A549 (cell line): ENCODE results near the gene FKBP1A. TPM values are rescaled to one million over a fixed set of nuclear protein-coding genes. Genes with fewer than 3 reads are reported as not detected.
A peak's percentile ranks its signal among the peaks of the same experiment; 100 is the strongest.

Experiments
- ATAC-seq, 2 experiments: fragments of 200-7000 bp in 1 of 2; fragments of >200 bp in 1 of 2; cut with Nextera tagmentation in 1 of 2; cut with Tn5 transposase in 1 of 2; 3 replicates each; pipeline versions ENCODE4 v1.8.0 to v1.9.1; 2018 to 2020; ENCODE audit warnings: mild to moderate bottlenecking in 1 of 2, moderate library complexity in 1 of 2
- CTCF ChIA-PET: fragments of 300-600 bp; sonication (Branson Sonifier 250); formaldehyde crosslinking; extraction: SDS; loops from one replicate; lab custom pipeline; 2021; ENCODE audit warnings: antibody characterized with exemption, inconsistent platforms; lab: Yijun Ruan, JAX
- POLR2A ChIA-PET: fragments of 350-600 bp; formaldehyde crosslinking; extraction: SDS; loops from one replicate; lab custom pipeline; 2021; ENCODE audit warnings: antibody characterized with exemption, inconsistent platforms; lab: Yijun Ruan, JAX
- DNase-seq, 2 experiments: peaks; one replicate each; pipeline versions ENCODE4 v3.0.0 to v3.0.0-alpha.2; 2011 to 2016; ENCODE audit warnings: low read depth in 1 of 2, low spot score in 1 of 2
- FAIRE-seq: peaks from 2 replicates; lab custom pipeline; 2011; peaks lifted over from hg19 to GRCh38; lab: Jason Lieb, UNC
- H3K27ac ChIP-seq, 2 experiments: fragments of >200 bp; sonication (Bioruptor Twin); formaldehyde crosslinking; 3 replicates each; pipeline ENCODE4 v1.5.1; 2016 to 2017
- H3K4me1 ChIP-seq: fragments of >200 bp; sonication (Bioruptor Twin); formaldehyde crosslinking; 3 replicates; pipeline ENCODE4 v1.6.1; 2016
- H3K4me2 ChIP-seq: fragments of >200 bp; sonication (Bioruptor Twin); formaldehyde crosslinking; 3 replicates; pipeline ENCODE4 v1.6.1; 2016
- H3K4me3 ChIP-seq: fragments of >200 bp; sonication (Bioruptor Twin); formaldehyde crosslinking; 3 replicates; pipeline ENCODE4 v1.5.1; 2016
- H3K9me3 ChIP-seq: fragments of >200 bp; sonication (Bioruptor Twin); formaldehyde crosslinking; 3 replicates; pipeline ENCODE4 v1.6.1; 2016
- CHD4 ChIP-seq: fragments of 200-600 bp; sonication (generic); IDR thresholded peaks from 2 replicates; pipeline ENCODE4 v1.6.1; 2016; ENCODE audit warnings: antibody characterized with exemption, mild to moderate bottlenecking, borderline replicate concordance
- CTCF ChIP-seq: fragments of >200 bp; sonication (Bioruptor Twin); formaldehyde crosslinking; IDR thresholded peaks from 3 replicates; pipeline ENCODE4 v1.5.1; 2016
- E2F6 ChIP-seq: IDR thresholded peaks from 2 replicates; pipeline ENCODE4 v1.6.1; 2012; ENCODE audit warnings: low read depth, borderline replicate concordance
- EP300 ChIP-seq, 2 experiments: fragments of >200 bp; sonication (Bioruptor Twin); formaldehyde crosslinking; IDR thresholded peaks; 2 replicates in 1 of 2; 3 replicates in 1 of 2; pipeline ENCODE4 v1.6.1; 2016 to 2017
- ESRRA ChIP-seq: fragments of 150-350 bp; IDR thresholded peaks from 2 replicates; pipeline ENCODE4 v1.6.1; 2014; ENCODE audit warnings: mild to moderate bottlenecking, low read length, borderline replicate concordance
- FOSB ChIP-seq: fragments of 250-450 bp; sonication (Bioruptor Pico); IDR thresholded peaks from 2 replicates; pipeline ENCODE4 v1.5.0; 2020; ENCODE audit warnings: mild to moderate bottlenecking, moderate library complexity
- HEYL ChIP-seq: fragments of 250-450 bp; sonication (Bioruptor Pico); IDR thresholded peaks from 2 replicates; pipeline ENCODE4 v1.8.0; 2021; ENCODE audit warnings: mild to moderate bottlenecking, moderate library complexity
- HOXB13 ChIP-seq: fragments of 250-450 bp; sonication (Bioruptor Pico); IDR thresholded peaks from 2 replicates; pipeline ENCODE4 v1.5.0; 2020; ENCODE audit warnings: low read depth, mild to moderate bottlenecking, moderate library complexity
- KDM1A ChIP-seq: fragments of 200-600 bp; sonication (generic); IDR thresholded peaks from 2 replicates; pipeline ENCODE4 v1.6.1; 2016; ENCODE audit warnings: low read depth, mild to moderate bottlenecking
- MAFK ChIP-seq: fragments of 450-650 bp; IDR thresholded peaks from 2 replicates; pipeline ENCODE4 v1.6.1; 2014; ENCODE audit not compliant: partially characterized antibody
- MAZ ChIP-seq: fragments of 150-350 bp; IDR thresholded peaks from 2 replicates; pipeline ENCODE4 v1.6.1; 2014; ENCODE audit warnings: antibody characterized with exemption, low read depth, low read length, borderline replicate concordance
- MYC ChIP-seq: IDR thresholded peaks from 2 replicates; pipeline ENCODE4 v1.6.1; 2012; ENCODE audit warnings: mild to moderate bottlenecking, inconsistent platforms, low read length, improper control_type of control experiment, borderline replicate concordance
- PHF8 ChIP-seq: fragments of 200-600 bp; sonication (generic); IDR thresholded peaks from 2 replicates; pipeline ENCODE4 v1.6.1; 2016; ENCODE audit warnings: low read depth, mild to moderate bottlenecking, antibody characterized with exemption, moderate library complexity, borderline replicate concordance
- POLR2A ChIP-seq: IDR thresholded peaks from 2 replicates; pipeline ENCODE4 v1.6.1; 2012; ENCODE audit warnings: mild to moderate bottlenecking, low read length
- RAD21 ChIP-seq, 2 experiments: fragments of >200 bp in 1 of 2; sonication (Bioruptor Twin) in 1 of 2; formaldehyde crosslinking in 1 of 2; IDR thresholded peaks in 1 of 2; conservative IDR thresholded peaks in 1 of 2; 2 replicates in 1 of 2; 3 replicates in 1 of 2; pipeline ENCODE4 v1.6.1; 2012 to 2018; ENCODE audit warnings: inconsistent platforms in 1 of 2
- RCOR1 ChIP-seq: fragments of 150-350 bp; IDR thresholded peaks from 2 replicates; pipeline ENCODE4 v1.6.1; 2014; ENCODE audit warnings: antibody characterized with exemption, low read length, low read depth
- REST ChIP-seq: fragments of 200-600 bp; sonication (generic); IDR thresholded peaks from 2 replicates; pipeline ENCODE4 v1.6.1; 2016; ENCODE audit warnings: antibody characterized with exemption, mild to moderate bottlenecking, moderate library complexity
- TFCP2L1 ChIP-seq: fragments of 250-450 bp; sonication (Bioruptor Pico); IDR thresholded peaks from 2 replicates; pipeline ENCODE4 v1.5.0; 2021; ENCODE audit warnings: mild to moderate bottlenecking
- ZC3H11A ChIP-seq: fragments of 450-650 bp; IDR thresholded peaks from 2 replicates; pipeline ENCODE4 v1.6.1; 2014; ENCODE audit warnings: antibody characterized with exemption, mild to moderate bottlenecking
- ZSCAN20 ChIP-seq: fragments of 250-450 bp; sonication (Bioruptor Pico); IDR thresholded peaks from 2 replicates; pipeline ENCODE4 v1.8.0; 2022; ENCODE audit warnings: mild to moderate bottlenecking, moderate library complexity
- WGBS: methylation state at CpG from one replicate; pipeline ENCODE4 v1.1.6; 2017; ENCODE audit errors: missing lambda C conversion rate; 5-methylcytosine and 5-hydroxymethylcytosine counted together
- polyA plus RNA-seq, 4 experiments: library from polyadenylated mRNA; depleted of rRNA in 3 of 4; stranded (reverse); fragments of >200 nt; fragmentation: RNase III in 1 of 4; extraction: RNeasy Plus Mini Kit Qiagen cat#74134 plus additional on column Dnase treatment in 1 of 4; gene quantifications; 2 replicates in 3 of 4; 3 replicates in 1 of 4; pipeline ENCODE4 v1.2.3, GENCODE V29; 2011 to 2017

FKBP1A gene
- polyA plus RNA-seq, 2 of the 4 experiments (the other 2 are of a cell fraction) = 385 to 535 TPM

- Histone ChIP-seq H3K4me2 (no peak overlapping the region), H3K9me3 (no peaks in the 10 kb centered on the region), H3K4me1 (no peaks in the 10 kb centered on the region)
- ATAC-seq (no peak), DNase-seq (no peak)
- 93% methylated on average over 2 of the region's 2 CpGs for WGBS
- CTCF ChIA-PET = interaction anchor here (2.4 kb wide), 1 partner anchor 13 kb away, joined by 7 read pairs; no protein-coding TSS in a partner anchor
- no peak for TF ChIP-seq EP300 (IDR thresholded peaks at IDR 0.05)
- TF ChIP-seq KDM1A = no peak
- TF ChIP-seq MAFK = no peak
- no peak for TF ChIP-seq ESRRA
- no peak for TF ChIP-seq PHF8
- no peak for TF ChIP-seq ZSCAN20 (CRISPR knock-in tag)
- TF ChIP-seq, all 56 proteins: peak for 0
- no peak overlapping the region for H3K27ac ChIP-seq
- H3K4me3 ChIP-seq = no peak overlapping the region
- POLR2A ChIA-PET = no interaction called here
- FAIRE-seq = no peak
These were observed 49.5 kb upstream of the FKBP1A start for GRCh38 chr20:1442304-1442703.

- no peak for FAIRE-seq
- TF ChIP-seq ZC3H11A (no peak), CHD4 (no peak)
- CTCF ChIA-PET = interaction anchor here (0.8 to 8.4 kb wide), 6 partner anchors 9 to 128 kb away, joined by 3 to 139 read pairs (median 7); partner anchors contain the start of gene NSFL1C
These were observed 48.3 kb upstream of the FKBP1A start for GRCh38 chr20:1441133-1441532.

GRCh38 chr20:1440024-1440423, 47.2 kb upstream of the FKBP1A start:
- TF ChIP-seq REST (no peak), RAD21 (conservative IDR thresholded peaks at IDR 0.05 in 1 of 2, IDR thresholded peaks at IDR 0.05 in 1 of 2) (0 out of 5 replicates have a peak, but pooled peaks have one; percentile 15 to 19), MAZ (no peak), CTCF (peak; percentile 35)
- TF ChIP-seq, all 56 proteins: peak for 2
- peak; percentile 17 to 65; a peak in 3 of 6 replicates for ATAC-seq
- Histone ChIP-seq H3K9me3 (no peaks in the 10 kb centered on the region), H3K4me2 (no peak overlapping the region), H3K27ac (no peak overlapping the region), H3K4me3 (no peak overlapping the region), H3K4me1 (no peaks in the 10 kb centered on the region)
- peak in 1 of 2 experiments; percentile 50 for DNase-seq
- ChIA-PET POLR2A (no interaction called here), CTCF (interaction anchor here (1.4 to 8.4 kb wide), 9 partner anchors 10 to 229 kb away, joined by 4 to 139 read pairs (median 8); partner anchors contain the start of gene NSFL1C)
- FAIRE-seq = no peak
- 83% methylated on average over 6 of the region's 6 CpGs for WGBS

More at GRCh38 chr20:1441133-1441532, 48.3 kb upstream of the FKBP1A start:
- DNase-seq (no peak), ATAC-seq (no peak)
- H3K27ac ChIP-seq = no peak overlapping the region
- H3K4me2 ChIP-seq = no peak overlapping the region
- no peak overlapping the region for H3K4me3 ChIP-seq
- WGBS = 83% methylated on average over 3 of the region's 3 CpGs
- no peaks in the 10 kb centered on the region for H3K9me3 ChIP-seq
- H3K4me1 ChIP-seq = no peaks in the 10 kb centered on the region
- POLR2A ChIA-PET = no interaction called here

- Histone ChIP-seq H3K4me3 (no peak overlapping the region), H3K9me3 (no peaks in the 10 kb centered on the region), H3K4me1 (no peaks in the 10 kb centered on the region), H3K4me2 (no peak overlapping the region), H3K27ac (no peak overlapping the region)
- ChIA-PET CTCF (interaction anchor here (0.9 to 8.4 kb wide), 18 partner anchors 12 to 260 kb away, joined by 3 to 139 read pairs (median 8); partner anchors contain the start of genes NSFL1C and RAD21L1), POLR2A (interaction anchor here (0.7 kb wide), 1 partner anchor 11 kb away, joined by 3 read pairs; no protein-coding TSS in a partner anchor)
- TF ChIP-seq RCOR1 (no peak), MYC (no peak), HEYL (no peak), POLR2A (no peak), HOXB13 (CRISPR knock-in tag) (no peak), RAD21 (conservative IDR thresholded peaks at IDR 0.05 in 1 of 2, IDR thresholded peaks at IDR 0.05 in 1 of 2) (no peak), ZSCAN20 (CRISPR knock-in tag) (no peak), FOSB (CRISPR knock-in tag) (no peak), TFCP2L1 (CRISPR knock-in tag) (no peak), E2F6 (no peak), KDM1A (no peak)
- peak; percentile 11 to 21; a peak in 3 of 6 replicates for ATAC-seq
- no peak for DNase-seq
- 65% methylated on average over 1 of the region's 1 CpG for WGBS
- no peak for FAIRE-seq
These were observed 45.5 kb upstream of the FKBP1A start for GRCh38 chr20:1438361-1438760.
